DMS114 treated with DMSO at 0.1 percent for 48 hours (cell line): ENCODE measurements around the gene TEX28.
"Not testable (repeated sequence)": the region's sequence is repeated elsewhere in the genome, so short reads cannot be mapped to it uniquely, and the experiment has no call there.

ENCODE experiments used
- DNase-seq: peaks from one replicate; lab custom pipeline; 2025; ENCODE audit not compliant: unreplicated experiment; lab: John Stamatoyannopoulos, UW

The TEX28 gene

GRCh38 chrX:154310616-154311536 lies 16.0 kb upstream of the TEX28 start:
- DNase-seq: no peak

- no peak for DNase-seq
Measured at GRCh38 chrX:154309041-154309775, 14.3 kb upstream of the TEX28 start.

- DNase-seq: no peak
Measured at GRCh38 chrX:154308108-154308946, 13.4 kb upstream of the TEX28 start.

GRCh38 chrX:154307202-154307601 lies 12.3 kb upstream of the TEX28 start:
- DNase-seq: no peak

- DNase-seq: no peak
Measured at GRCh38 chrX:154305541-154306205, 10.7 kb upstream of the TEX28 start.

GRCh38 chrX:154304846-154305245 lies 9.9 kb upstream of the TEX28 start:
- DNase-seq: no peak

- DNase-seq: no peak
Measured at GRCh38 chrX:154303476-154303875, 8.6 kb upstream of the TEX28 start.

- DNase-seq: not testable (repeated sequence)
Measured at GRCh38 chrX:154302998-154303397, 8.1 kb upstream of the TEX28 start.

- no peak for DNase-seq
Measured at GRCh38 chrX:154300816-154301215, 5.9 kb upstream of the TEX28 start.

GRCh38 chrX:154298312-154298711 lies 3.4 kb upstream of the TEX28 start:
- no peak for DNase-seq

- no peak for DNase-seq
Measured at GRCh38 chrX:154296731-154297130, 1.8 kb upstream of the TEX28 start.

GRCh38 chrX:154295664-154296310 lies 863 bp upstream of the TEX28 start, which contains the start of gene TKTL1:
Gene TKTL1, plus strand, starts transcription at chrX:154295795. Its CDS starts 65 bp downstream, at chrX:154295860.
- no peak for DNase-seq

GRCh38 chrX:154286406-154286805 lies 8.5 kb downstream of the TEX28 start:
- DNase-seq: not testable (repeated sequence)

- DNase-seq: not testable (repeated sequence)
Measured at GRCh38 chrX:154284489-154285338, 10.2 kb downstream of the TEX28 start.

GRCh38 chrX:154269245-154269644 lies 25.7 kb downstream of the TEX28 start:
- not testable (repeated sequence) for DNase-seq

- DNase-seq: not testable (repeated sequence)
Measured at GRCh38 chrX:154263072-154263471, 31.9 kb downstream of the TEX28 start.

GRCh38 chrX:154258711-154259110 lies 36.2 kb downstream of the TEX28 start:
- not testable (repeated sequence) for DNase-seq

GRCh38 chrX:154257282-154257681 lies 37.6 kb downstream of the TEX28 start, which contains the start of gene OPN1MW3:
Gene OPN1MW3, plus strand, starts transcription at chrX:154257582. Its CDS starts 38 bp downstream, at chrX:154257620.
- DNase-seq: not testable (repeated sequence)

GRCh38 chrX:154248076-154248475 lies 46.8 kb downstream of the TEX28 start:
- not testable (repeated sequence) for DNase-seq
